Trophoblast cell (in vitro differentiated cells and primary cell): ENCODE results near the gene MIOS.

Experiments
- DNase-seq, 2 donors: peaks; one replicate each; pipeline ENCODE4 v3.0.0-alpha.2; 2016
- H2AFZ ChIP-seq: 2 replicates; pipeline ENCODE4 v1.6.1; 2013; ENCODE audit warnings: low read length, moderate library complexity, mild to moderate bottlenecking; ENCODE audit not compliant: insufficient read depth, poor library complexity
- H2AK5ac ChIP-seq: 2 replicates; pipeline ENCODE4 v1.6.1; 2013; ENCODE audit warnings: mild to moderate bottlenecking, low read length
- H2BK120ac ChIP-seq: 2 replicates; pipeline ENCODE4 v1.6.1; 2013; ENCODE audit warnings: low read length, mild to moderate bottlenecking, moderate library complexity; ENCODE audit not compliant: insufficient read depth, poor library complexity
- H2BK12ac ChIP-seq: 2 replicates; pipeline ENCODE4 v1.6.1; 2013; ENCODE audit warnings: mild to moderate bottlenecking, low read length, moderate library complexity
- H2BK5ac ChIP-seq: 2 replicates; pipeline ENCODE4 v1.6.1; 2013; ENCODE audit warnings: low read length, low read depth, moderate library complexity, mild to moderate bottlenecking; ENCODE audit not compliant: poor library complexity
- H3K14ac ChIP-seq: 2 replicates; pipeline ENCODE4 v1.6.1; 2013; ENCODE audit warnings: mild to moderate bottlenecking, low read length
- H3K18ac ChIP-seq: 2 replicates; pipeline ENCODE4 v1.6.1; 2013; ENCODE audit warnings: mild to moderate bottlenecking, low read length
- H3K23ac ChIP-seq: 2 replicates; pipeline ENCODE4 v1.6.1; 2013; ENCODE audit warnings: low read length
- H3K27ac ChIP-seq: 2 replicates; pipeline ENCODE4 v1.5.1; 2013; ENCODE audit warnings: low read depth, mild to moderate bottlenecking, inconsistent platforms, low read length, moderate library complexity
- H3K27me3 ChIP-seq: 2 replicates; pipeline ENCODE4 v1.6.1; 2013; ENCODE audit warnings: inconsistent platforms, mild to moderate bottlenecking, low read length, moderate library complexity; ENCODE audit not compliant: insufficient read depth
- H3K36me3 ChIP-seq, 2 experiments: 1 replicate in 1 of 2; 2 replicates in 1 of 2; pipeline ENCODE4 v1.6.1; 2013; ENCODE audit warnings: low read length in 2 of 2, mild to moderate bottlenecking in 2 of 2, moderate library complexity in 1 of 2; ENCODE audit not compliant: insufficient read depth in 2 of 2, control insufficient read depth in 1 of 2
- H3K4ac ChIP-seq: 2 replicates; pipeline ENCODE4 v1.6.1; 2013; ENCODE audit warnings: low read depth, mild to moderate bottlenecking, low read length, moderate library complexity
- H3K4me1 ChIP-seq, 2 experiments: 1 replicate in 1 of 2; 2 replicates in 1 of 2; pipeline ENCODE4 v1.6.1; 2013; ENCODE audit warnings: low read length in 2 of 2, mild to moderate bottlenecking in 2 of 2, moderate library complexity in 1 of 2; ENCODE audit not compliant: insufficient read depth in 2 of 2, control insufficient read depth in 1 of 2
- H3K4me2 ChIP-seq: 2 replicates; pipeline ENCODE4 v1.6.1; 2013; ENCODE audit warnings: inconsistent platforms, mild to moderate bottlenecking, low read length, moderate library complexity
- H3K4me3 ChIP-seq: 2 replicates; pipeline ENCODE4 v1.5.1; 2013; ENCODE audit warnings: mild to moderate bottlenecking, low read depth, low read length, inconsistent platforms
- H3K79me1 ChIP-seq: one replicate; pipeline ENCODE4 v1.6.1; 2013; ENCODE audit warnings: low read length
- H3K79me2 ChIP-seq: 2 replicates; pipeline ENCODE4 v1.6.1; 2013; ENCODE audit warnings: low read length, mild to moderate bottlenecking; ENCODE audit not compliant: control insufficient read depth, insufficient read depth, poor library complexity
- H3K9ac ChIP-seq: 2 replicates; pipeline ENCODE4 v1.6.1; 2013; ENCODE audit warnings: mild to moderate bottlenecking, low read length
- H3K9me3 ChIP-seq: 2 replicates; pipeline ENCODE4 v1.6.1; 2013; ENCODE audit warnings: low read depth, mild to moderate bottlenecking, control low read depth, inconsistent platforms, low read length; ENCODE audit not compliant: insufficient read depth
- H4K12ac ChIP-seq: 2 replicates; pipeline ENCODE4 v1.6.1; 2013; ENCODE audit warnings: low read depth, mild to moderate bottlenecking, low read length, moderate library complexity
- H4K8ac ChIP-seq: 2 replicates; pipeline ENCODE4 v1.6.1; 2013; ENCODE audit warnings: low read depth, mild to moderate bottlenecking, low read length, moderate library complexity
- H4K91ac ChIP-seq: one replicate; pipeline ENCODE4 v1.6.1; 2013; ENCODE audit warnings: low read depth, mild to moderate bottlenecking, low read length, moderate library complexity
- WGBS: extraction: QIAGEN DNeasy Blood & Tissue Kit; methylation state at CpG from one replicate; pipeline ENCODE4 v1.1.7; 2013; ENCODE audit warnings: missing lambda C conversion rate; ENCODE audit not compliant: insufficient read length, insufficient coverage; ENCODE audit errors: extremely low coverage; 5-methylcytosine and 5-hydroxymethylcytosine counted together

MIOS gene

GRCh38 chr7:7579638-7580037 is 13.0 kb downstream of the MIOS start:
- Histone ChIP-seq H4K8ac (no peak overlapping the region), H3K4ac (no peak overlapping the region), H2BK120ac (no peak overlapping the region), H2BK5ac (no peak overlapping the region), H2BK12ac (no peak overlapping the region), H3K18ac (no peak overlapping the region), H4K91ac (no peak overlapping the region), H3K27me3 (no peaks in the 10 kb centered on the region), H3K36me3 (peaks cover 0 to 2% of the 10 kb centered on the region in 2 experiments), H2AK5ac (no peak overlapping the region), H3K27ac (no peak overlapping the region), H3K9me3 (no peaks in the 10 kb centered on the region), H3K4me2 (no peak overlapping the region), H3K79me1 (no peaks in the 10 kb centered on the region), H2AFZ (no peak overlapping the region), H3K9ac (no peak overlapping the region), H3K14ac (no peak overlapping the region), H3K4me1 (no peaks in the 10 kb centered on the region), H3K79me2 (no peaks in the 10 kb centered on the region), H3K23ac (no peak overlapping the region), H4K12ac (no peak overlapping the region), H3K4me3 (no peak overlapping the region)
- no peak for DNase-seq
- no CpG with 5 or more reads among the region's 3 CpGs for WGBS

- no peak overlapping the region for H2BK12ac ChIP-seq
- H4K91ac ChIP-seq, result no peak overlapping the region
- H2AK5ac ChIP-seq, result no peak overlapping the region
- no peaks in the 10 kb centered on the region for H3K27me3 ChIP-seq
- H3K9me3 ChIP-seq, result no peaks in the 10 kb centered on the region
- no peaks in the 10 kb centered on the region for H3K79me1 ChIP-seq
- H3K18ac ChIP-seq, result no peak overlapping the region
- no peak overlapping the region for H4K12ac ChIP-seq
- H3K4me3 ChIP-seq, result no peak overlapping the region
- no CpG with 5 or more reads among the region's 10 CpGs for WGBS
- no peak overlapping the region for H3K4ac ChIP-seq
- H4K8ac ChIP-seq, result no peak overlapping the region
- H3K79me2 ChIP-seq, result no peaks in the 10 kb centered on the region
- no peaks in the 10 kb centered on the region for H3K4me1 ChIP-seq
- no peak overlapping the region for H3K27ac ChIP-seq
- H2AFZ ChIP-seq, result no peak overlapping the region
- H2BK5ac ChIP-seq, result no peak overlapping the region
- no peaks in the 10 kb centered on the region for H3K36me3 ChIP-seq
- H2BK120ac ChIP-seq, result no peak overlapping the region
- no peak overlapping the region for H3K9ac ChIP-seq
- no peak overlapping the region for H3K4me2 ChIP-seq
- no peak for DNase-seq
- no peak overlapping the region for H3K14ac ChIP-seq
- no peak overlapping the region for H3K23ac ChIP-seq
Measured at GRCh38 chr7:7581531-7582179, 15.0 kb downstream of the MIOS start.

GRCh38 chr7:7582596-7582995 is 15.9 kb downstream of the MIOS start:
- Histone ChIP-seq H3K4ac (no peak overlapping the region), H3K23ac (no peak overlapping the region), H3K4me3 (no peak overlapping the region), H2BK12ac (no peak overlapping the region), H2AK5ac (no peak overlapping the region), H3K27ac (no peak overlapping the region), H3K9ac (no peak overlapping the region), H3K27me3 (no peaks in the 10 kb centered on the region), H3K36me3 (no peaks in the 10 kb centered on the region), H3K4me2 (no peak overlapping the region), H4K12ac (no peak overlapping the region), H2BK120ac (no peak overlapping the region), H3K79me2 (no peaks in the 10 kb centered on the region), H2AFZ (no peak overlapping the region), H4K91ac (no peak overlapping the region), H3K4me1 (no peaks in the 10 kb centered on the region), H3K14ac (no peak overlapping the region), H3K18ac (no peak overlapping the region), H3K79me1 (no peaks in the 10 kb centered on the region), H4K8ac (no peak overlapping the region), H2BK5ac (no peak overlapping the region), H3K9me3 (no peaks in the 10 kb centered on the region)
- WGBS, result no CpG with 5 or more reads among the region's 1 CpG
- DNase-seq, result no peak

- H3K79me1 ChIP-seq, result no peaks in the 10 kb centered on the region
- H4K91ac ChIP-seq, result no peak overlapping the region
- no peak overlapping the region for H2BK120ac ChIP-seq
- H4K8ac ChIP-seq, result no peak overlapping the region
- no peak overlapping the region for H2AK5ac ChIP-seq
- H3K27me3 ChIP-seq, result no peaks in the 10 kb centered on the region
- H3K23ac ChIP-seq, result no peak overlapping the region
- H3K9ac ChIP-seq, result no peak overlapping the region
- no peak overlapping the region for H2BK12ac ChIP-seq
- H3K14ac ChIP-seq, result no peak overlapping the region
- no peak overlapping the region for H3K4me3 ChIP-seq
- H3K36me3 ChIP-seq, result no peaks in the 10 kb centered on the region
- no peaks in the 10 kb centered on the region for H3K9me3 ChIP-seq
- no peak overlapping the region for H2BK5ac ChIP-seq
- H3K18ac ChIP-seq, result no peak overlapping the region
- H3K4me1 ChIP-seq, result no peaks in the 10 kb centered on the region
- H3K27ac ChIP-seq, result no peak overlapping the region
- no peak overlapping the region for H3K4ac ChIP-seq
- H2AFZ ChIP-seq, result no peak overlapping the region
- no peak for DNase-seq
- no peak overlapping the region for H4K12ac ChIP-seq
- H3K4me2 ChIP-seq, result no peak overlapping the region
- no peaks in the 10 kb centered on the region for H3K79me2 ChIP-seq
- WGBS, result no CpG with 5 or more reads among the region's 2 CpGs
Measured at GRCh38 chr7:7583731-7584130, 17.0 kb downstream of the MIOS start.
